ENCODE results near the gene TRIO. TPM values are rescaled to one million over a fixed set of nuclear protein-coding genes. Genes with fewer than 3 reads are reported as not detected.

Gene TRIO
- polyA plus RNA-seq, 3 donors: 1.7 to 45.8 (median 2.1) TPM

- H3K79me2 ChIP-seq (ENCODE audit: insufficient read depth, low read length): peaks cover 100% of the 10 kb centered on the region
- Mint-ChIP-seq H3K27me3 (ENCODE audit: low read depth in 3 of 3) (peaks cover 0 to 2% (median 1%) of the 10 kb centered on the region in 3 donors), H3K9me3 (no peaks in the 10 kb centered on the region), H3K27ac (peak overlapping the region in 1 of 7 donors; percentile 60), H3K4me3 (no peak overlapping the region), H3K36me3 (no peaks in the 10 kb centered on the region), H3K4me1 (peaks cover 17% of the 10 kb centered on the region)
- peaks cover 94% of the 10 kb centered on the region for H4K20me1 ChIP-seq (ENCODE audit: insufficient read depth, low read length)
- H3K4me1 ChIP-seq (ENCODE audit: control insufficient read depth in 1 of 2, insufficient read depth in 2 of 2, low read length in 2 of 2): peaks cover 0 to 2% of the 10 kb centered on the region in 2 donors
- DNase-seq: no peak
- TF ChIP-seq CTCF (IDR thresholded peaks at IDR 0.05): no peak
- no peak overlapping the region for H2AFZ ChIP-seq (ENCODE audit: insufficient read depth, low read depth, low read length, poor library complexity, severe bottlenecking)
- intact Hi-C loops (cut with micrococcal nuclease): no loop called here
- WGBS (ENCODE audit: insufficient coverage): 72% methylated on average over 7 of the region's 11 CpGs
- no peak overlapping the region for H3K9ac ChIP-seq (ENCODE audit: insufficient read depth, low read length, poor library complexity, severe bottlenecking)
- no peaks in the 10 kb centered on the region for H3K9me3 ChIP-seq (replicated peaks in 1 of 2; ENCODE audit: control insufficient read depth in 1 of 2, insufficient read depth in 1 of 2, low read length in 2 of 2)
- no peak overlapping the region for H3K27ac ChIP-seq (ENCODE audit: low read depth in 1 of 2, low read length in 2 of 2)
- H3K4me3 ChIP-seq (replicated peaks in 1 of 3; ENCODE audit: low read depth in 2 of 3, low read length in 3 of 3): no peak overlapping the region
- H3K36me3 ChIP-seq (replicated peaks in 1 of 2; ENCODE audit: control insufficient read depth in 1 of 2, insufficient read depth in 2 of 2, low read length in 2 of 2): no peaks in the 10 kb centered on the region
- no peak overlapping the region for H3K4me2 ChIP-seq (replicated peaks; ENCODE audit: extremely low read depth, low read length, poor library complexity, severe bottlenecking)
- H3K27me3 ChIP-seq (ENCODE audit: control insufficient read depth in 2 of 2, insufficient read depth in 2 of 2, low read length in 2 of 2): no peaks in the 10 kb centered on the region
Measured at GRCh38 chr5:14181299-14181968, 38.3 kb downstream of the TRIO start.

GRCh38 chr5:14182761-14183160 lies 39.6 kb downstream of the TRIO start:
- Mint-ChIP-seq H3K4me3 (no peak overlapping the region), H3K9me3 (no peaks in the 10 kb centered on the region), H3K27me3 (ENCODE audit: low read depth in 3 of 3) (peaks cover 0 to 2% (median 1%) of the 10 kb centered on the region in 3 donors), H3K4me1 (peaks cover 25% of the 10 kb centered on the region), H3K36me3 (no peaks in the 10 kb centered on the region), H3K27ac (no peak overlapping the region)
- Histone ChIP-seq H3K4me3 (replicated peaks in 1 of 3; ENCODE audit: low read depth in 2 of 3, low read length in 3 of 3) (no peak overlapping the region), H3K27ac (ENCODE audit: low read depth in 1 of 2, low read length in 2 of 2) (no peak overlapping the region), H3K4me2 (replicated peaks; ENCODE audit: extremely low read depth, low read length, poor library complexity, severe bottlenecking) (no peak overlapping the region), H2AFZ (ENCODE audit: insufficient read depth, low read depth, low read length, poor library complexity, severe bottlenecking) (no peak overlapping the region), H4K20me1 (ENCODE audit: insufficient read depth, low read length) (peaks cover 94% of the 10 kb centered on the region), H3K27me3 (ENCODE audit: control insufficient read depth in 2 of 2, insufficient read depth in 2 of 2, low read length in 2 of 2) (no peaks in the 10 kb centered on the region), H3K9ac (ENCODE audit: insufficient read depth, low read length, poor library complexity, severe bottlenecking) (no peak overlapping the region), H3K36me3 (replicated peaks in 1 of 2; ENCODE audit: control insufficient read depth in 1 of 2, insufficient read depth in 2 of 2, low read length in 2 of 2) (no peaks in the 10 kb centered on the region), H3K9me3 (replicated peaks in 1 of 2; ENCODE audit: control insufficient read depth in 1 of 2, insufficient read depth in 1 of 2, low read length in 2 of 2) (no peaks in the 10 kb centered on the region), H3K79me2 (ENCODE audit: insufficient read depth, low read length) (peaks cover 100% of the 10 kb centered on the region), H3K4me1 (ENCODE audit: control insufficient read depth in 1 of 2, insufficient read depth in 2 of 2, low read length in 2 of 2) (peaks cover 0 to 3% of the 10 kb centered on the region in 2 donors)
- 100% methylated on average over 3 of the region's 5 CpGs for WGBS (ENCODE audit: insufficient coverage)
- DNase-seq: no peak
- intact Hi-C loops (cut with micrococcal nuclease): no loop called here
- TF ChIP-seq CTCF (IDR thresholded peaks at IDR 0.05): no peak

Measured in CD14-positive monocyte (primary cell).